MCF 10A (cell line): ENCODE data around the gene NDUFS6. TPM values are rescaled to one million over a fixed set of nuclear protein-coding genes. Genes with fewer than 3 reads are reported as not detected.

ENCODE experiments used
- BruUV-seq: library from RNA; stranded (reverse); fragments of 400-500 nt; replicated peaks from 2 replicates; lab custom pipeline; 2021; lab: Mats Ljungman, UMichigan
- CTCF ChIA-PET: fragments of 300-600 bp; sonication (Branson Sonifier 250); formaldehyde crosslinking; extraction: SDS; loops from one replicate; lab custom pipeline; 2021; ENCODE audit warnings: antibody characterized with exemption, inconsistent platforms; lab: Yijun Ruan, JAX
- POLR2A ChIA-PET: fragments of 300-600, 350-650 bp; sonication (Branson Sonifier 250); formaldehyde crosslinking; extraction: SDS; loops from one replicate; lab custom pipeline; 2020; ENCODE audit warnings: antibody characterized with exemption, inconsistent platforms; lab: Yijun Ruan, JAX
- DNase-seq: peaks from one replicate; pipeline ENCODE4 v3.0.0-alpha.2; 2018; ENCODE audit not compliant: unreplicated experiment
- H3K27ac Mint-ChIP-seq: one replicate; pipeline ENCODE4 v1.8.0; 2022; ENCODE audit warnings: mild to moderate bottlenecking, low read depth, mixed read lengths; ENCODE audit not compliant: unreplicated experiment
- H3K27me3 Mint-ChIP-seq: one replicate; pipeline ENCODE4 v1.8.0; 2022; ENCODE audit warnings: mixed read lengths; ENCODE audit not compliant: insufficient read depth, unreplicated experiment
- H3K36me3 Mint-ChIP-seq: one replicate; pipeline ENCODE4 v1.8.0; 2022; ENCODE audit warnings: mild to moderate bottlenecking, moderate library complexity, mixed read lengths; ENCODE audit not compliant: insufficient read depth, unreplicated experiment
- H3K4me1 Mint-ChIP-seq: one replicate; pipeline ENCODE4 v1.8.0; 2022; ENCODE audit warnings: mixed read lengths; ENCODE audit not compliant: insufficient read depth, unreplicated experiment
- H3K4me3 Mint-ChIP-seq: one replicate; pipeline ENCODE4 v1.8.0; 2022; ENCODE audit warnings: mild to moderate bottlenecking, moderate library complexity, mixed read lengths; ENCODE audit not compliant: unreplicated experiment
- H3K9me3 Mint-ChIP-seq: one replicate; pipeline ENCODE4 v1.8.0; 2022; ENCODE audit warnings: mixed read lengths; ENCODE audit not compliant: unreplicated experiment
- intact Hi-C: fragments of 100-400 bp; cut with micrococcal nuclease; formaldehyde crosslinking; loops from 2 replicates; pipeline ENCODE4 v1.14.1; 2022
- total RNA-seq: library from RNA; stranded (reverse); gene quantifications from 2 replicates; pipeline ENCODE4 v1.2.3, GENCODE V29; 2022
- TF ChIP-seq, protein P1 (sequence below): fragments of 200-600 bp; IDR thresholded peaks from one replicate; pipeline ENCODE4 v1.8.0; 2022; ENCODE audit warnings: antibody characterized with exemption, mild to moderate bottlenecking; ENCODE audit not compliant: unreplicated experiment

NDUFS6 gene
- total RNA-seq, 1 experiment from 2014 or later, result 65.6 TPM

DNA sequence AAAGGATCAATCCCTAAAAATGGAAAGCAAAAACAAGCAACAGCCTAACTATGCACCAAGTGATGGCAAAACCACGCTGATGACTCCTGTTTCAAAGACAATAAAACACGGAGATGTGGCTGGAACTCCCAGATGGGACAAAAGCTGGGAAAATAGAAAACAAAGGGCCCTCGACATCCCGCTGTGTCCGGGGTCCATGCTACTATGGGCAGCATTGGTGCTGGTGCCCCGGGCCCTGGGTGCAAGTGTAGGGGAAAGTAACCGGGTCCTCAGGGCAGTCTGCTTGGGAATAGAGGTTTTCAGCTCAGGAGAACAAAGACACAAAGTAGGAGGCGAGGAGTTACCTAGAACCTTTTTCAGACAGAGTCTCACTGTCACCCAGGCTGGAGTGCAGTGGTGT lies 47.7 kb upstream of the NDUFS6 start:
- Mint-ChIP-seq H3K4me1 (no peaks in the 10 kb centered on the region), H3K27ac (no peak overlapping the region), H3K9me3 (peaks cover 3% of the 10 kb centered on the region), H3K27me3 (peaks cover 40% of the 10 kb centered on the region), H3K36me3 (no peaks in the 10 kb centered on the region), H3K4me3 (no peak overlapping the region)
- ChIA-PET CTCF (interaction anchor here (0.8 to 1.2 kb wide), 2 partner anchors 10 to 16 kb away, joined by 3 to 9 read pairs; no protein-coding TSS in a partner anchor), POLR2A (no interaction called here)
- BruUV-seq, result no TSS peak
- TF ChIP-seq, protein P1, sequence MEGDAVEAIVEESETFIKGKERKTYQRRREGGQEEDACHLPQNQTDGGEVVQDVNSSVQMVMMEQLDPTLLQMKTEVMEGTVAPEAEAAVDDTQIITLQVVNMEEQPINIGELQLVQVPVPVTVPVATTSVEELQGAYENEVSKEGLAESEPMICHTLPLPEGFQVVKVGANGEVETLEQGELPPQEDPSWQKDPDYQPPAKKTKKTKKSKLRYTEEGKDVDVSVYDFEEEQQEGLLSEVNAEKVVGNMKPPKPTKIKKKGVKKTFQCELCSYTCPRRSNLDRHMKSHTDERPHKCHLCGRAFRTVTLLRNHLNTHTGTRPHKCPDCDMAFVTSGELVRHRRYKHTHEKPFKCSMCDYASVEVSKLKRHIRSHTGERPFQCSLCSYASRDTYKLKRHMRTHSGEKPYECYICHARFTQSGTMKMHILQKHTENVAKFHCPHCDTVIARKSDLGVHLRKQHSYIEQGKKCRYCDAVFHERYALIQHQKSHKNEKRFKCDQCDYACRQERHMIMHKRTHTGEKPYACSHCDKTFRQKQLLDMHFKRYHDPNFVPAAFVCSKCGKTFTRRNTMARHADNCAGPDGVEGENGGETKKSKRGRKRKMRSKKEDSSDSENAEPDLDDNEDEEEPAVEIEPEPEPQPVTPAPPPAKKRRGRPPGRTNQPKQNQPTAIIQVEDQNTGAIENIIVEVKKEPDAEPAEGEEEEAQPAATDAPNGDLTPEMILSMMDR, result no peak
- no peak for DNase-seq
- intact Hi-C loops, result no loop called here

DNA sequence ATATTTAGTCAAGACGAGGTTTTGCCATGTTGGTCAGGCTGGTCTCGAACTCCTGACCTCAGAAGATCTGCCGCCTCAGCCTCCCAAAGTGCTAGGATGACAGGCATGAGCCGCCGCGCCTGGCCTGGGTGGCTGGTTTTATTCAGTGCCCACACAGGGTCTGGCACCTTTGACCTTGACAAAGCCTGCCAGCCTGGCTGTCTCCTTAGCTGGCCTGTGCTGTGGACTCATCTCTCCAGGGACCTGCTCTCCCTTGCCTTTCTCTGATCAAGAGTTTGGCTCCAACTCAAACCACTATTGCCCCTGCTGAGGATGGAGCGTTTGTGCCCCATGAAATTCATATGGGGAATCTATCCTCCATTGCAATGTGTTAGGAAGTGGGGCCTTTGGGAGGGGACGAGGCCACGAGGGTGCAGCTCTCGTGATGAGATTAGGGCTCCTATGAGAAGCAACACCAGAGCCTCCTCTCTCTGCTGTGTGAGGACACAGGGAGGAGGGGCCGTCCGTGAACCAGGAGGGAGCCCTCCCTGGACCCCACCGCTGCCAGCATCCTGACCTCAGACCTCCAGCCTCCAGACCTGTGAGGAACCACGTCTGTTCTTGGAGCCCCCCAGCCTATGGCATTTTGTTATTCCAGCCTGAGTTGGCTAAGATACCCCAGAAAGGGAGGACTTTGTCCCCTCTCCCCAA lies 46.5 kb upstream of the NDUFS6 start:
- ChIA-PET POLR2A (no interaction called here), CTCF (interaction anchor here (1.2 kb wide), 1 partner anchor 8 kb away, joined by 9 read pairs; no protein-coding TSS in a partner anchor)
- BruUV-seq, result no TSS peak
- Mint-ChIP-seq H3K27me3 (peaks cover 40% of the 10 kb centered on the region), H3K36me3 (no peaks in the 10 kb centered on the region), H3K4me1 (no peaks in the 10 kb centered on the region), H3K27ac (no peak overlapping the region), H3K9me3 (peaks cover 7% of the 10 kb centered on the region), H3K4me3 (no peak overlapping the region)
- intact Hi-C loops, result no loop called here
- TF ChIP-seq, protein P1, result no peak
- no peak for DNase-seq

DNA sequence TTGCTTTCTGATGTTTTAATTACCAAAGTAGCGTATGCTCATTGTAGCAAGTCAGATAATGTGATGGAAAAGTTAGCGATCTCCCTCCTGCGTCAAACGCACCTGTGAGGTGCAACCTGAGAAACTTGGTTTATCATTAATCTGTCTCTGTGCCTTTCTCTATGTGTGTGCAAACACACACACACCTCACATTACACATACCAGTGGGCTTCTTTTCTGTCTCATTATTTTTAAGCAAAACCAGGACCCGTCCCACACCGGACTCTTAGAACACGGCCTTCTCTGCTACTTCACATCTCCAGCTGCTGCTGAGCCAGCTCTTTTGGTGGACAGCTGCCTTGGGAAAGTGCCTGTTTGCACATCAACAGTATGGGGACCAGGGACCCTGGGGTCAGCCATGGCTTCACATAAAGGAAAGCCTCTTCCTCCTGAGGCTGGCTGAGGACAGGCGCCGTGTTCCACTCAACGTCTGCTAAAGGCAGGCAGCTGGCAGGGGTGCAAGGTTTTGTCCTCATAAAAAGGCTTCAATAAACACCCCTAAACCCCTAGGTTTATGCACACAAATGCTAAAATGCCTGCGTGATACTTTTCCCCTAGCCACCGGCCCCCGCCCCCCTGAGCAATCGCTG lies 45.8 kb upstream of the NDUFS6 start:
- no peak for DNase-seq
- intact Hi-C loops, result no loop called here
- TF ChIP-seq, protein P1, result no peak
- H3K27me3 Mint-ChIP-seq, result peaks cover 40% of the 10 kb centered on the region
- peaks cover 7% of the 10 kb centered on the region for H3K9me3 Mint-ChIP-seq
- no peak overlapping the region for H3K4me3 Mint-ChIP-seq
- no peaks in the 10 kb centered on the region for H3K36me3 Mint-ChIP-seq
- POLR2A ChIA-PET, result no interaction called here
- CTCF ChIA-PET, result interaction anchor here (0.6 kb wide), 1 partner anchor 324 kb away, joined by 4 read pairs; no protein-coding TSS in a partner anchor
- no TSS peak for BruUV-seq
- no peak overlapping the region for H3K27ac Mint-ChIP-seq
- H3K4me1 Mint-ChIP-seq, result no peaks in the 10 kb centered on the region

DNA sequence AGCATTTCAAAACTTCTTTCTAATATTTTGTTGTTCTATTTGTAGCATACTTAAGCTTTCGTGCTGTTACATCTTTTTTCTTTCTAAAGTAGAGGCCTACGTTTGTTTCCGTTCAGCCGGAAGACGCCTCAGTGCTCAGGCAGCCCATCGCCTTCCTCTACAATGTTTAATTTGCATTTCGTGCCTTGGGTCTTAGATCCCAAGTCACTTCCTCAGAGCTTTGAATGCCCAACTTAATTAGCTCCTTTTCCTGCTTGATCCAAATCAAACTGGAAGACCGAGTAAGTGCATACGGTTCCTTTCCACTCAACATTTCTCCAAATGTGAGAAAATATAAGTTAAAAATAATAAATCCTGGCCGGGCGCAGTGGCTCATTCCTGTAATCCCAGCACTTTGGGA lies 44.7 kb upstream of the NDUFS6 start:
- POLR2A ChIA-PET, result no interaction called here
- TF ChIP-seq, protein P1, result no peak
- H3K27ac Mint-ChIP-seq, result no peak overlapping the region
- no peak overlapping the region for H3K4me3 Mint-ChIP-seq
- intact Hi-C loops, result no loop called here
- CTCF ChIA-PET, result no interaction called here
- H3K27me3 Mint-ChIP-seq, result peaks cover 35% of the 10 kb centered on the region
- no peak for DNase-seq
- no peaks in the 10 kb centered on the region for H3K4me1 Mint-ChIP-seq
- BruUV-seq, result no TSS peak
- H3K36me3 Mint-ChIP-seq, result no peaks in the 10 kb centered on the region
- peaks cover 7% of the 10 kb centered on the region for H3K9me3 Mint-ChIP-seq
